Kidney (tissue), 14 donors: ENCODE results near the gene SNRPB2. TPM values are rescaled to one million over a fixed set of nuclear protein-coding genes. Genes with fewer than 3 reads are reported as not detected.

Experiments used
- DNase-seq, 5 donors: peaks; one replicate each; pipeline ENCODE4 v3.0.0-alpha.2; 2013 to 2020
- FAIRE-seq: peaks from 2 replicates; lab custom pipeline; 2012; peaks lifted over from hg19 to GRCh38; lab: Jason Lieb, UNC
- H3K27ac ChIP-seq, 2 donors: one replicate each; pipeline ENCODE4 v1.7.0; 2013; ENCODE audit warnings: low read depth in 2 of 2, low read length in 2 of 2, inconsistent platforms in 1 of 2
- H3K27me3 ChIP-seq: one replicate; pipeline ENCODE4 v1.7.1; 2013; ENCODE audit warnings: low read length, inconsistent platforms; ENCODE audit not compliant: control insufficient read depth, insufficient read depth
- H3K36me3 ChIP-seq, 3 donors: one replicate each; pipeline versions ENCODE4 v1.7.0 to v1.7.1; 2013; ENCODE audit warnings: low read length in 3 of 3, control low read depth in 1 of 3, inconsistent platforms in 1 of 3; ENCODE audit not compliant: insufficient read depth in 3 of 3, control insufficient read depth in 2 of 3
- H3K4me1 ChIP-seq, 3 donors: one replicate each; pipeline versions ENCODE4 v1.7.0 to v1.7.1; 2013; ENCODE audit warnings: low read length in 3 of 3, inconsistent platforms in 1 of 3, low read depth in 1 of 3; ENCODE audit not compliant: control insufficient read depth in 2 of 3, insufficient read depth in 2 of 3
- H3K4me3 ChIP-seq, 3 donors: one replicate each; pipeline versions ENCODE4 v1.7.0 to v1.8.1; 2013; ENCODE audit warnings: low read length in 3 of 3, control low read depth in 1 of 3, inconsistent platforms in 1 of 3
- H3K9ac ChIP-seq, 3 donors: one replicate each; pipeline versions ENCODE4 v1.7.0 to v1.7.1; 2013; ENCODE audit warnings: low read length in 3 of 3, control low read depth in 1 of 3, inconsistent platforms in 1 of 3
- H3K9me3 ChIP-seq, 3 donors: one replicate each; pipeline versions ENCODE4 v1.7.0 to v1.7.1; 2013; ENCODE audit warnings: low read length in 3 of 3, control low read depth in 1 of 3, inconsistent platforms in 1 of 3; ENCODE audit not compliant: control insufficient read depth in 2 of 3, insufficient read depth in 1 of 3
- intact Hi-C: fragments of 100-400 bp; cut with DNase I; formaldehyde crosslinking; loops from one replicate; pipeline ENCODE4 v1.11.1; 2022
- polyA plus RNA-seq: library from polyadenylated mRNA; stranded (reverse); fragments of 350-450 nt; fragmentation: Illumina TruSeq; extraction: RNeasy Lipid Tissue Mini Kit (QIAGEN cat#74804); gene quantifications from one replicate; pipeline ENCODE4 v1.2.3, GENCODE V29; 2014; ENCODE audit warnings: low read depth, low replicate concordance; ENCODE audit not compliant: insufficient read depth
- total RNA-seq: library from RNA; stranded (reverse); fragmentation: NEBNext Ultra II Directional; extraction: Animal tissue kit (Norgen Biotek cat#: 25700); gene quantifications from one replicate; pipeline ENCODE4 v1.2.1, GENCODE V29; 2021
- TF ChIP-seq, protein P1 (sequence below): IDR thresholded peaks from 3 replicates; pipeline ENCODE4 v1.5.1; 2012; ENCODE audit warnings: mild to moderate bottlenecking, moderate library complexity, borderline replicate concordance; ENCODE audit not compliant: insufficient read depth; ENCODE audit errors: extremely low read depth
- donor health status: control.
- donor health status: control.
- donor health status: control.
- donor health status: control.
- donor health status: control.
- donor health status: DM: yes; HTN: yes; CAD: no.
- donor health status: Normal renal cell carcinoma (clear cell type).

The SNRPB2 gene
- total and polyA plus RNA-seq, 2 donors from 2014 or later = 43.6 to 77.8 TPM

GRCh38 chr20:16744178-16744807 is 14.5 kb downstream of the SNRPB2 start:
- no peaks in the 10 kb centered on the region for H3K27me3 ChIP-seq
- H3K4me1 ChIP-seq = no peaks in the 10 kb centered on the region
- no peak overlapping the region for H3K27ac ChIP-seq
- FAIRE-seq = no peak
- intact Hi-C loops = no loop called here
- H3K36me3 ChIP-seq = peaks cover 3 to 13% (median 3%) of the 10 kb centered on the region in 3 donors
- TF ChIP-seq, protein P1, sequence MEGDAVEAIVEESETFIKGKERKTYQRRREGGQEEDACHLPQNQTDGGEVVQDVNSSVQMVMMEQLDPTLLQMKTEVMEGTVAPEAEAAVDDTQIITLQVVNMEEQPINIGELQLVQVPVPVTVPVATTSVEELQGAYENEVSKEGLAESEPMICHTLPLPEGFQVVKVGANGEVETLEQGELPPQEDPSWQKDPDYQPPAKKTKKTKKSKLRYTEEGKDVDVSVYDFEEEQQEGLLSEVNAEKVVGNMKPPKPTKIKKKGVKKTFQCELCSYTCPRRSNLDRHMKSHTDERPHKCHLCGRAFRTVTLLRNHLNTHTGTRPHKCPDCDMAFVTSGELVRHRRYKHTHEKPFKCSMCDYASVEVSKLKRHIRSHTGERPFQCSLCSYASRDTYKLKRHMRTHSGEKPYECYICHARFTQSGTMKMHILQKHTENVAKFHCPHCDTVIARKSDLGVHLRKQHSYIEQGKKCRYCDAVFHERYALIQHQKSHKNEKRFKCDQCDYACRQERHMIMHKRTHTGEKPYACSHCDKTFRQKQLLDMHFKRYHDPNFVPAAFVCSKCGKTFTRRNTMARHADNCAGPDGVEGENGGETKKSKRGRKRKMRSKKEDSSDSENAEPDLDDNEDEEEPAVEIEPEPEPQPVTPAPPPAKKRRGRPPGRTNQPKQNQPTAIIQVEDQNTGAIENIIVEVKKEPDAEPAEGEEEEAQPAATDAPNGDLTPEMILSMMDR = no peak
- H3K9me3 ChIP-seq = no peaks in the 10 kb centered on the region
- H3K9ac ChIP-seq = no peak overlapping the region
- H3K4me3 ChIP-seq = no peak overlapping the region
- no peak for DNase-seq

GRCh38 chr20:16745204-16745603 is 15.4 kb downstream of the SNRPB2 start:
- intact Hi-C loops = no loop called here
- Histone ChIP-seq H3K9me3 (no peaks in the 10 kb centered on the region), H3K4me3 (no peak overlapping the region), H3K27me3 (no peaks in the 10 kb centered on the region), H3K9ac (no peak overlapping the region), H3K27ac (no peak overlapping the region), H3K4me1 (no peaks in the 10 kb centered on the region), H3K36me3 (peaks cover 0 to 6% (median 3%) of the 10 kb centered on the region in 3 donors)
- TF ChIP-seq, protein P1 = no peak
- FAIRE-seq (no peak), DNase-seq (no peak)

GRCh38 chr20:16747291-16747811 is 17.5 kb downstream of the SNRPB2 start:
- TF ChIP-seq, protein P1 = no peak
- Histone ChIP-seq H3K27ac (no peak overlapping the region), H3K4me1 (no peaks in the 10 kb centered on the region), H3K9me3 (no peaks in the 10 kb centered on the region), H3K4me3 (no peak overlapping the region), H3K36me3 (peaks cover 0 to 3% (median 0%) of the 10 kb centered on the region in 3 donors), H3K9ac (no peak overlapping the region), H3K27me3 (no peaks in the 10 kb centered on the region)
- FAIRE-seq = no peak
- DNase-seq = no peak
- intact Hi-C loops = no loop called here
